ENCODE measurements around the gene DVL1. TPM values are rescaled to one million over a fixed set of nuclear protein-coding genes. Genes with fewer than 3 reads are reported as not detected.
A peak's percentile ranks its signal among the peaks of the same experiment; 100 is the strongest.

Gene DVL1
- total and polyA plus RNA-seq, 7 donors, result 25.8 to 85.0 (median 58.9) TPM

DNA sequence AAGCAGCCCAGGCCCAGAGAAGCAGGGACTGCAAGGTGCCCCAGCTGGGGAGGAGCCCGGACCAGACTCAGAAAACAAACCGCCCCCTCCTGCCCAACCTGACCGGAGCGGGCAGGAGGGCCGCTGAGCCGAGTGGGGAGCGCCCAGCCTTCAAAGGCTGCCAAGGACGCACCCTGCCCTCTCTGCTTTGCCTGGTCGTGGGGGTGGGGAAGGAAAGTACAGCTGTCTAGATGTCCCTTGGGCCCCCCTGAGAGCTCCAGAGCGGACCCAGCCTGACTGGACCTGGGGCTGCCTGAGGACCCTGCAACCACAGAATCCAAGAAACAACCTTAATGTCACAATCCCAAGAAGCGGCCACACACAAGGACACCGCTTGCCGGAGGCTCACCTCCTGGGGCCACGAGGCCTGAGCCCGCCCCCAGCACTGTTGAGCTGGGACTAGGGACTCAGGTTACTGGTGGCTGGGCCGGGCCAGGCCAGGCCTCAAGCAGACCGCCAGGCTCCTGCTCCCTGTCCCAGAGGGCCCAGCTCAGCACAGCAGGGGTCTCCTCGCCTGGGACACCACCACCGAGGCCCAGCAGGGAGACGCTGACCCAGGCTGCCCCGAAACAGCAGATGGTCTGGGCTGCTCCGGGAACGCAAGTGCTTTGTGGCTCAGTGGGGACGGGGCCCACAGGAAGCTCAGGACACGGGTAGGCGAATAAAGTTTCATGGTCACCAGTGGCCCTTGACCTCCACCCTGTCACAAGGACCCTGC is 1.4 kb downstream of the DVL1 start:
- Histone ChIP-seq H3K4me3 (peak overlapping the region; percentile 58 to 80 (median 70)), H3K27ac (peak overlapping the region; percentile 71 to 96 (median 78)), H3K36me3 (peaks cover 0 to 3% (median 0%) of the 10 kb centered on the region in 4 donors), H3K4me1 (peaks cover 0 to 59% (median 53%) of the 10 kb centered on the region in 4 donors), H3K9me3 (no peaks in the 10 kb centered on the region), H3K27me3 (no peaks in the 10 kb centered on the region)
- no peak for TF ChIP-seq POLR2AphosphoS5 (IDR thresholded peaks at IDR 0.05)
- TF ChIP-seq, protein P1, sequence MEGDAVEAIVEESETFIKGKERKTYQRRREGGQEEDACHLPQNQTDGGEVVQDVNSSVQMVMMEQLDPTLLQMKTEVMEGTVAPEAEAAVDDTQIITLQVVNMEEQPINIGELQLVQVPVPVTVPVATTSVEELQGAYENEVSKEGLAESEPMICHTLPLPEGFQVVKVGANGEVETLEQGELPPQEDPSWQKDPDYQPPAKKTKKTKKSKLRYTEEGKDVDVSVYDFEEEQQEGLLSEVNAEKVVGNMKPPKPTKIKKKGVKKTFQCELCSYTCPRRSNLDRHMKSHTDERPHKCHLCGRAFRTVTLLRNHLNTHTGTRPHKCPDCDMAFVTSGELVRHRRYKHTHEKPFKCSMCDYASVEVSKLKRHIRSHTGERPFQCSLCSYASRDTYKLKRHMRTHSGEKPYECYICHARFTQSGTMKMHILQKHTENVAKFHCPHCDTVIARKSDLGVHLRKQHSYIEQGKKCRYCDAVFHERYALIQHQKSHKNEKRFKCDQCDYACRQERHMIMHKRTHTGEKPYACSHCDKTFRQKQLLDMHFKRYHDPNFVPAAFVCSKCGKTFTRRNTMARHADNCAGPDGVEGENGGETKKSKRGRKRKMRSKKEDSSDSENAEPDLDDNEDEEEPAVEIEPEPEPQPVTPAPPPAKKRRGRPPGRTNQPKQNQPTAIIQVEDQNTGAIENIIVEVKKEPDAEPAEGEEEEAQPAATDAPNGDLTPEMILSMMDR (IDR thresholded peaks at IDR 0.05), result no peak
- no peak for TF ChIP-seq EP300 (IDR thresholded peaks at IDR 0.05)
- no peak for TF ChIP-seq POLR2A (IDR thresholded peaks at IDR 0.05)
- intact Hi-C loops (cut with DNase I), result loop anchor here (2.0 kb wide), 3 partner anchors 23 to 39 kb away; partner anchors contain the start of genes CPTP, INTS11 and PUSL1
- no peak for DNase-seq
- 10 to 45% methylated on average over 26 of the region's 26 CpGs for WGBS, 2 donors

DNA sequence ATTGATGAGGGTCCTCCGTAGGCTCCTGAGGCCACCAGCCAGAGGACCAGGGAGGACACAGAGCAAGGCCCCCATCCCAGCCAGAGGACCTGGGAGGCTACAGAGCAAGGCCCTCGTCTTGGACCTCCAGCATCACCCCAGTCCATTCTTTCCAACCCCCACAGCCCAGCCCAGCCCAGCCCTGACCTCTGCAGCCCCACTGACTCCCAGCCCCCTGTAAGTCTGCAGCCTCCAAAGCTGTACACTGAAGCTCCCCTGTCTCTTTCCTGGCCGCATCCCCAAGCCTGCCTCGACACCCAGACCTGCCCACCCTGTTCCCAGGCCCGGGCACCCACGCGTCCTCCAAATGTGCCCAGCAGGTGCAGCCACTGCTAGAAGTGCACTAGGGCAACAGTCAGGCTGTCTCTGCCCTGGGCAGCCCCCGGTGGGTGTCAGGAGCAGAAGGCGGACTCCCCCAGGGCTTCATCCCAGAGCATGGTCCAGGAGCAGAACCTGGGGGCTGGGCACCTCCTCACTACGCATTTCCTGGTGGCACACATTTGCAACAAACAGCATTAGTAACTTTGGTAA is 2.1 kb downstream of the DVL1 start:
- Histone ChIP-seq H3K4me1 (peaks cover 0 to 53% (median 51%) of the 10 kb centered on the region in 4 donors), H3K4me3 (peak overlapping the region in 3 of 4 donors; percentile 63 to 80 (median 76)), H3K36me3 (peaks cover 0 to 1% (median 0%) of the 10 kb centered on the region in 4 donors), H3K27me3 (no peaks in the 10 kb centered on the region), H3K27ac (peak overlapping the region; percentile 71 to 96 (median 78)), H3K9me3 (no peaks in the 10 kb centered on the region)
- TF ChIP-seq EP300 (IDR thresholded peaks at IDR 0.05) (no peak), POLR2AphosphoS5 (IDR thresholded peaks at IDR 0.05) (no peak), POLR2A (IDR thresholded peaks at IDR 0.05) (no peak)
- TF ChIP-seq, protein P1 (IDR thresholded peaks at IDR 0.05), result no peak
- 35 to 75% methylated on average over 10 of the region's 10 CpGs for WGBS, 2 donors
- DNase-seq, result no peak
- intact Hi-C loops (cut with DNase I), result no loop called here

DNA sequence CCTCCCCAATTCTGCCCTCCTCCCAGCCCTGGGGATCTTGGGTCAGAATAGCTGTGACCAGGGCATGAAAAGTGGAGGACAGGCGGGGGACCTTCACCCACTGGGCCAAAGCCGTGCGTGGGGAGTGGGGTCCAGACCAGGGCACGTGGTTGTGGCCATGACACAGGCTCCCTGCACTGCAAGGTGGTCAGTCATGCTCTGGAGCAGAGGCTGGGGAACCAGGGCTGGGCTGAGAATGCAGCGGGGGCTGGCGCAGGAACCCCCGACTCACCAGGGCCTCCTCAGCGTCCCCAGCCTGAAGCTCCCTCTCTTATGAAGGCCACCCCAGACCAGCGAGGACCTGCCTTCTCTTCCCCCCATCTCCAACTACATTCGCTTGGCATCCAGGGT is 2.7 kb downstream of the DVL1 start:
- H3K4me3 ChIP-seq, result no peak overlapping the region
- H3K9me3 ChIP-seq, result no peaks in the 10 kb centered on the region
- no peak for DNase-seq
- WGBS, 2 donors, result 90 to 94% methylated on average over 10 of the region's 10 CpGs
- H3K36me3 ChIP-seq, result peaks cover 0 to 7% (median 5%) of the 10 kb centered on the region in 4 donors
- H3K27me3 ChIP-seq, result no peaks in the 10 kb centered on the region
- H3K4me1 ChIP-seq, result peaks cover 0 to 48% (median 45%) of the 10 kb centered on the region in 4 donors
- H3K27ac ChIP-seq, result peak overlapping the region in 3 of 4 donors; percentile 39 to 96 (median 71)
- intact Hi-C loops (cut with DNase I), result no loop called here
- TF ChIP-seq, protein P1 (IDR thresholded peaks at IDR 0.05), result no peak
- TF ChIP-seq POLR2AphosphoS5 (IDR thresholded peaks at IDR 0.05) (no peak), POLR2A (IDR thresholded peaks at IDR 0.05) (no peak), EP300 (IDR thresholded peaks at IDR 0.05) (no peak)

DNA sequence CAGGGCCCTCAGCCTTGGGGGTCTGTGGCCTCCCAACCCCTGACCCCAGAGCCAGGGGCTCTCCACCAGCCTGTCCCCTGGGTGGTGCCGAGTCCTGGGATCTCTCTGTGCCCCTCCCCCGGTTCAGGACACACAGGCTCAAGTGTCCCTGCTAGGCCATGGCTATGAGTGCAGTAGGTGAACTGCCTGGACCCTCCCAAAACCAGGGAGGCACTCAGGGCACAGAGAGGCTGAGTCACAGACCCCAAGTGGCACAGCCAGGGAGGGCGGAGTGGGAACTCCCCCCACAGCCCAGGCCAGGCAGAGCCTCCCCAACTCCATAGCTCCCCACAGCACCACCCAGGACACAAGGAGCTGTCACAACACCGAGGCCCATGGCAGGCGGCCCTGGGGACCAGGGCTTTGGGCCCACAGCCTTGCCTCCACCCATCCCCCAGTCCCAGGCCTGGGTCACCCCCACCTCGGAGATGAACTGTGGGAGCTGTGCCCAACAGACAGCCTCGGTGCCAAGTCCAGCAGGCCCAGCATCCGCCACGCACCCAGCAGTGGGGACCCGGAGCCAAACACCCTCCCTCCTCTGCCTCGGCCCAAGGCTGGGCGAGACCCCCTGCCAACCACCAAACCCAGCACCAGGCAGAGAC is 3.2 kb downstream of the DVL1 start:
- DNase-seq, result no peak
- peaks cover 0 to 13% (median 9%) of the 10 kb centered on the region in 4 donors for H3K36me3 ChIP-seq
- H3K4me3 ChIP-seq, result no peak overlapping the region
- no peak for TF ChIP-seq EP300 (IDR thresholded peaks at IDR 0.05)
- peak overlapping the region in 3 of 4 donors; percentile 39 to 96 (median 71) for H3K27ac ChIP-seq
- intact Hi-C loops (cut with DNase I), result no loop called here
- 79 to 84% methylated on average over 12 of the region's 12 CpGs for WGBS, 2 donors
- H3K9me3 ChIP-seq, result no peaks in the 10 kb centered on the region
- H3K4me1 ChIP-seq, result peaks cover 0 to 45% (median 42%) of the 10 kb centered on the region in 4 donors
- H3K27me3 ChIP-seq, result no peaks in the 10 kb centered on the region

DNA sequence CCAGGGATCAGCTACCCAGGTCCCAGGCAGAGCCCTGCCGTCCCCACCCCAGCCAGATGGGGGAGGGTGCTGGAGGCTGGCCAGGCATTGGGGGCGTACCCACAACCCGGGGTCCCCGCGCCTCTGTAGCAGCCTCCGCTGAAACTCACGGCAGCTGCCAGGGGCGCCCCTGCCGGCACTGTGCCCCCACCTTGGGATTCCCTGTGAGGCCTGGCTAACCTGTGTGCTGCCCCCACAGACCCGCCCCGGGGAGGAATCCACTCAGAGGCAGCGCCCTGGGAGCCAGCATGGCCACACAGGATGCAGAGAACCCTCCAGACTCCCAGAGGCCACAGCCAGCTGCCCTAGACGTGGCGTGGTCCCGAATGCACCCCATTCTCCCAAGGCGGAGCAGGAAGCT is 3.8 kb downstream of the DVL1 start:
- DNase-seq, result no peak
- H3K27ac ChIP-seq, result peak overlapping the region in 1 of 4 donors; percentile 8
- no peaks in the 10 kb centered on the region for H3K27me3 ChIP-seq
- TF ChIP-seq EP300 (IDR thresholded peaks at IDR 0.05) (no peak), POLR2A (IDR thresholded peaks at IDR 0.05) (no peak), POLR2AphosphoS5 (IDR thresholded peaks at IDR 0.05) (no peak)
- TF ChIP-seq, protein P1 (IDR thresholded peaks at IDR 0.05), result no peak
- no peaks in the 10 kb centered on the region for H3K9me3 ChIP-seq
- intact Hi-C loops (cut with DNase I), result no loop called here
- H3K4me1 ChIP-seq, result peaks cover 0 to 45% (median 42%) of the 10 kb centered on the region in 4 donors
- H3K4me3 ChIP-seq, result no peak overlapping the region
- 69 to 82% methylated on average over 16 of the region's 16 CpGs for WGBS, 2 donors
- peaks cover under 1 to 18% (median 12%) of the 10 kb centered on the region in 4 donors for H3K36me3 ChIP-seq

Data from sigmoid colon (tissue), 7 donors.